Cardiac muscle cell (in vitro differentiated cells and primary cell): ENCODE results near the gene MAN1B1. TPM values are rescaled to one million over a fixed set of nuclear protein-coding genes. Genes with fewer than 3 reads are reported as not detected.
A peak's percentile ranks its signal among the peaks of the same experiment; 100 is the strongest.

Experiments
- DNase-seq, 2 donors: peaks; one replicate each; pipeline versions ENCODE4 v3.0.0 to v3.0.0-alpha.2; 2010 to 2017; ENCODE audit warnings: low read depth in 1 of 2, low spot score in 1 of 2
- H3K27ac ChIP-seq: fragments of 200-600 bp; sonication (generic); 2 replicates; pipeline ENCODE4 v1.5.1; 2016
- H3K27me3 ChIP-seq: fragments of 200-600 bp; sonication (generic); 2 replicates; pipeline ENCODE4 v1.6.0; 2016; ENCODE audit warnings: control low read depth
- H3K36me3 ChIP-seq: fragments of 200-600 bp; sonication (generic); 2 replicates; pipeline ENCODE4 v1.5.1; 2016; ENCODE audit warnings: control low read depth
- H3K4me1 ChIP-seq: fragments of 200-600 bp; sonication (generic); 2 replicates; pipeline ENCODE4 v1.8.1; 2017; ENCODE audit warnings: low read depth, mild to moderate bottlenecking, mixed run types
- H3K4me3 ChIP-seq: fragments of 200-600 bp; sonication (generic); 2 replicates; pipeline ENCODE4 v1.5.1; 2016; ENCODE audit warnings: mild to moderate bottlenecking
- H3K9me3 ChIP-seq: fragments of 200-600 bp; sonication (generic); 2 replicates; pipeline ENCODE4 v1.5.1; 2017; ENCODE audit warnings: low read depth, mild to moderate bottlenecking, control low read depth
- polyA plus RNA-seq: library from polyadenylated mRNA; unstranded; fragments of >200 nt; fragmentation: Nextera tagmentation; extraction: Ambion mirVana; gene quantifications from 2 replicates; pipeline ENCODE4 v1.2.1, GENCODE V29; 2016
- total RNA-seq: library from RNA; depleted of rRNA; stranded (reverse); fragments of >200 nt; gene quantifications from 2 replicates; pipeline ENCODE4 v1.2.3, GENCODE V29; 2016
- TF ChIP-seq, protein P1 (sequence below): IDR thresholded peaks from 2 replicates; pipeline ENCODE4 v1.5.1; 2012; ENCODE audit warnings: low read depth, mild to moderate bottlenecking, low read length

Gene MAN1B1
- total and polyA plus RNA-seq, 2 experiments from 2014 or later: 67.6 to 73.3 TPM

DNA sequence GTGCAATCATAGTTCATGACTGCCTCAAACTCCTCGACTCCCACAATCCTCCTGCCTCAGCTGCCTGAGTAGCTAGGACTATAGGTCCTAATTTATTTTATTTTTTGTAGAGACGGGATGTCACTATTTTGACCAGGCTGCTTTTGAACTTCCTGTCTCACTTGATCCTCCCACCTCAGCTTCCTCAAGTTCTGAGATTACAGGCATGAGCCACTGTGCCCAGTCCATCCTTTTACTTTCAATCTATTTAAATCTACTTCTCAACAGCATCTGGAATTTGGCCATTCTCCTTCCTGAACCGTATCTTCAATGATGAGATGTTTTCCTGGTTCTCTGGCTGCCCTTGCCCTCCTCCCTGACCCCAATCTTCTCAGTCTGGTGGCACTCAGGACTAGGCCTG is 40.0 kb downstream of the MAN1B1 start:
- TF ChIP-seq, protein P1, sequence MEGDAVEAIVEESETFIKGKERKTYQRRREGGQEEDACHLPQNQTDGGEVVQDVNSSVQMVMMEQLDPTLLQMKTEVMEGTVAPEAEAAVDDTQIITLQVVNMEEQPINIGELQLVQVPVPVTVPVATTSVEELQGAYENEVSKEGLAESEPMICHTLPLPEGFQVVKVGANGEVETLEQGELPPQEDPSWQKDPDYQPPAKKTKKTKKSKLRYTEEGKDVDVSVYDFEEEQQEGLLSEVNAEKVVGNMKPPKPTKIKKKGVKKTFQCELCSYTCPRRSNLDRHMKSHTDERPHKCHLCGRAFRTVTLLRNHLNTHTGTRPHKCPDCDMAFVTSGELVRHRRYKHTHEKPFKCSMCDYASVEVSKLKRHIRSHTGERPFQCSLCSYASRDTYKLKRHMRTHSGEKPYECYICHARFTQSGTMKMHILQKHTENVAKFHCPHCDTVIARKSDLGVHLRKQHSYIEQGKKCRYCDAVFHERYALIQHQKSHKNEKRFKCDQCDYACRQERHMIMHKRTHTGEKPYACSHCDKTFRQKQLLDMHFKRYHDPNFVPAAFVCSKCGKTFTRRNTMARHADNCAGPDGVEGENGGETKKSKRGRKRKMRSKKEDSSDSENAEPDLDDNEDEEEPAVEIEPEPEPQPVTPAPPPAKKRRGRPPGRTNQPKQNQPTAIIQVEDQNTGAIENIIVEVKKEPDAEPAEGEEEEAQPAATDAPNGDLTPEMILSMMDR: no peak
- Histone ChIP-seq H3K27ac (no peak overlapping the region), H3K4me3 (no peak overlapping the region), H3K9me3 (no peaks in the 10 kb centered on the region), H3K27me3 (peaks cover 1% of the 10 kb centered on the region), H3K36me3 (no peaks in the 10 kb centered on the region), H3K4me1 (no peaks in the 10 kb centered on the region)
- no peak for DNase-seq

DNA sequence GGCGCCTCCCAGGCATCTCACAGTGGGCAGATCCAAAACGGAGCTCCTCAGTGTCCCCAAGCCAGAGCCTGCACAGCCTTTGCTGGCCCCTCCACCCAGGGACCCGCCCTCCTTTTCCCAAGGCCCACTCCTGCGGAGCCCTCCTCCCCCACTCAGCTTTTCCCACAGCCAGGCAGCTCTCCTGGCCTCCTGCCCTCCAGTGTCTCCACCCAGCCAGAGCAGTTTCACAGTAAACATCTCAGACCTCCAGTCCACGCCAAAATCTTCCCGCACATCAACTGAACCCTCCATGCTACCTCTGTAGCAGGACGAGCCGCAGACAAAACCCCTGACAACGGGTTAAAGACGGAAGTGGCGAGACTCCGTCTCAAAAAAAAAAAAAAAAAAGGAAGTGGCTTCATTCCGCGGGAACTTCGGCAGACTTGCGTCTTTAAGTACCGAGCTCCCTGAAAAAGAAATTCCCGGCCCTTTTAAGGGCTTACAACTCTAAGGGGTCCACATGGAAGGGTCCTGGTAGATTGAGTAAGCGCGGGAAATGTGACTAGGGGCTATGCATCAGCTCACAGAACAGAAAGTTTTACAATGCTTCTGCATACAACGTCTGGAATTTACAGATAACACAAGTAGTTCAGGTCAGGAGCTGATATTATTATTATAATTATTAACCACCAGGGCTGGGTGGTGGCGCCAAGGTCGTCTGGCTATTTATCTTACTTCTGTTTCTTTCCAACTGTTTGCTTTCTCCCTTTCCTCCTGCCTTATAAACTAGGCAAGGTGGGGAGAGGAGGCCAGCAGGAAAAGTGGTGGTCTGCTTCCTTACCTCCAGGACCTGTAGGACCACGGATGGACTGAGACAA is 40.7 kb downstream of the MAN1B1 start:
- H3K27ac ChIP-seq: no peak overlapping the region
- peak in 1 of 2 donors; percentile 29 for DNase-seq
- H3K4me1 ChIP-seq: no peaks in the 10 kb centered on the region
- TF ChIP-seq, protein P1: no peak
- peaks cover 5% of the 10 kb centered on the region for H3K27me3 ChIP-seq
- no peak overlapping the region for H3K4me3 ChIP-seq
- no peaks in the 10 kb centered on the region for H3K36me3 ChIP-seq
- H3K9me3 ChIP-seq: no peaks in the 10 kb centered on the region

DNA sequence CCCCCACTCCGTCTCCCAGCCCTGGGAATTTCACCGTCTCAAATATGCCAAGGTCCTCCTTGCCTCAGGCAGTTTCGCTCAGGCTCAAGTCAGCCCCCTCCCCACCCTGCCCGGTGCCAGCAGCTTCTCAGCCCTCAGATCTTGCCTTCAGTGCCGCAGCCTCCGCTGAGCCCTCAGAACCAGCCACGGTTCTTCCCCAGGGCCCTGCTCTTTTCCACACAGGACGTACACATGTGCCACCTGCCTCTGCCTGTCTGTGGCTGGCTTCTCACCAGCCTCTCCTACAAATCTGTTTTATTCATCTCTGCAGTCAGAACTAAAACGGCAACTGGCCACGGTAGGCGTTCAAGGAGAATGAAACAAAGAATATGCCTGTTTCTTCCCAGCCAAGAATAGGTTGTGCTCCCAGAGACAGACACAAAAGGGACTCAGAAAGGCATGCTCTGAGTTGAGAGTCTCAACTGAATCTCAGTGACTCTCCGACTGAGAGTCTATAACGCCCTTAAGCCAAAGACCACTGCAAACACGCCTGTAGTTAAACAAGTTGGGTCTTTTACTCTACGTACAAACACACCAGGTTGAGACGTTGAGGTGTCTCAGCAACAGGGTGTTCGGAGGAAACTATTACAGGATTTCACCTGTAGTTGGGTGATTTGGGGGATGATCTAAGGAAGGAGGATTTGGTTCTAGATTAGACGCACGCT is 41.5 kb downstream of the MAN1B1 start:
- Histone ChIP-seq H3K27me3 (peaks cover 12% of the 10 kb centered on the region), H3K27ac (no peak overlapping the region), H3K36me3 (no peaks in the 10 kb centered on the region), H3K4me3 (peak overlapping the region; percentile 75), H3K4me1 (no peaks in the 10 kb centered on the region), H3K9me3 (no peaks in the 10 kb centered on the region)
- no peak for DNase-seq
- TF ChIP-seq, protein P1: no peak

DNA sequence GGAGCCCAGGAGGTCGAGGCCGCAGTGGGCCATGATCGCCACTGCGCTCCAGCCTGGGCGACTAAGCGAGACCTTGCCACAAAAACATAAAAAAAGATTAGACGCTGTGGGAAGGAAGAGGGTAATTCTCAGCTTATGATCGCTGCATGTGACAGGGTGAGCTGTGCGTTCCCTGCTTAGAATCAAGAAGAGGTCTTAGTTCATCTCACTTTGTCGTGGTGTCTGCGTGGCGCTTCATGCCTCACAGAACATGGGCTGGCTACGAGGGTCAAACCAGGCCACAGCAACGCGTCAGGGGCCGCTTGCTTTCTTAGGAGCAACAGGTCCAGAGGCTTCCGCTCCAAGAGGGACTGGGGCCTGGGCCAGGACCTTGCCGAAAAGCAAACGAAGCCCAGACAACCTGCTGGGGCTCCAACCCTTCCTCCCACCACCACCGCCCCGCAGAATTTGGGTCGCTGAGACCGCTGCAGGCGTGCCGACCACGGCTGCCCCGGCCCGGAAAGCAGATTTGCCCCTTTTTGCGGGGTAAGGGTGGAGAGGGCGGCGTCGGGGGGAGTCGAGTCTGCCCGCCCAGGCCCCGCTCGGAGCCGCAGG is 42.2 kb downstream of the MAN1B1 start:
- H3K27ac ChIP-seq: peak overlapping the region; percentile 3
- H3K4me3 ChIP-seq: peak overlapping the region; percentile 75
- H3K36me3 ChIP-seq: no peaks in the 10 kb centered on the region
- H3K27me3 ChIP-seq: peaks cover 19% of the 10 kb centered on the region
- no peaks in the 10 kb centered on the region for H3K9me3 ChIP-seq
- TF ChIP-seq, protein P1: no peak
- H3K4me1 ChIP-seq: no peaks in the 10 kb centered on the region
- peak in 1 of 2 donors; percentile 35 for DNase-seq

DNA sequence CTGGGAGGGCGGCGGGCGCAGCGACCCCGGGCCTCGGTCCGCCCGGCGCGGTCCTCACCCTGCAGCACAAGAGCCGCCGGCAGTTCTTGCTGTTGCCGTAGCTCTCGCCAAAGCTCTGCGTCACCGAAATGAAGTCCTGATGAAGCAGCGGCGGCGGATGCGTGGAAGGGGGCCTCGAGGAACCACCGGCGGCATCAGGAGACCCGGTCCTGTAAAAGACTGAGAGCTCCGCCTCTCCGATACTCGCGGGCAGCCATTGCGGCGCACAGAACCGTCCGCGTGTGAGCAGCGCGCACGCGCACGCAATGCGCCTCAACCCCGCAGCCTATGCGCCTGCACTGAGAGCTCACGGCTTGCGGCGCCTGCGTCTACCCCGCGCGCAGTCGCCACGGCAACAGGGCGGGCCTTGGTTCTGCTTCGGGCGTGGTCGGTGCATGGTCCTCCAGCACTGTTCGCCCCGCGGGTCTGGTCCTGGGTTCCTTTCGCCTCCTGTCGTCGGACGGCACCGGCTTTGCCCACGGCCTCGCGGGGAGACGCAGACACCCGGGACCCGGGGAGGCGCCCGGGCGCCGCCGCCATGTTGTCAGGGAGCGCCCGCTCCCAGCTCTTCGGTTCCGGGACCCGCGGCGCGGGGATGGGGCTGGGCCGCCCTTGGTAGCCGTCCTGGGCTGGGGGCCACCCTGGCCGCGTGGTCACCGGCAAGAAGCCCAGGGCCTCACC is 42.8 kb downstream of the MAN1B1 start:
- Histone ChIP-seq H3K27ac (peak overlapping the region; percentile 3), H3K9me3 (no peaks in the 10 kb centered on the region)

More for the DNA sequence above, 42.8 kb downstream of the MAN1B1 start:
- Histone ChIP-seq H3K4me3 (peak overlapping the region; percentile 75), H3K27me3 (peaks cover 24% of the 10 kb centered on the region), H3K4me1 (no peaks in the 10 kb centered on the region), H3K36me3 (no peaks in the 10 kb centered on the region)
- TF ChIP-seq, protein P1: no peak
- DNase-seq: peak; percentile 94
